ENCODE measurements around the gene SPIC. TPM values are rescaled to one million over a fixed set of nuclear protein-coding genes. Genes with fewer than 3 reads are reported as not detected.
A peak's percentile ranks its signal among the peaks of the same experiment; 100 is the strongest.

SPIC gene
- total RNA-seq, 4 donors from 2014 or later = not detected

DNA sequence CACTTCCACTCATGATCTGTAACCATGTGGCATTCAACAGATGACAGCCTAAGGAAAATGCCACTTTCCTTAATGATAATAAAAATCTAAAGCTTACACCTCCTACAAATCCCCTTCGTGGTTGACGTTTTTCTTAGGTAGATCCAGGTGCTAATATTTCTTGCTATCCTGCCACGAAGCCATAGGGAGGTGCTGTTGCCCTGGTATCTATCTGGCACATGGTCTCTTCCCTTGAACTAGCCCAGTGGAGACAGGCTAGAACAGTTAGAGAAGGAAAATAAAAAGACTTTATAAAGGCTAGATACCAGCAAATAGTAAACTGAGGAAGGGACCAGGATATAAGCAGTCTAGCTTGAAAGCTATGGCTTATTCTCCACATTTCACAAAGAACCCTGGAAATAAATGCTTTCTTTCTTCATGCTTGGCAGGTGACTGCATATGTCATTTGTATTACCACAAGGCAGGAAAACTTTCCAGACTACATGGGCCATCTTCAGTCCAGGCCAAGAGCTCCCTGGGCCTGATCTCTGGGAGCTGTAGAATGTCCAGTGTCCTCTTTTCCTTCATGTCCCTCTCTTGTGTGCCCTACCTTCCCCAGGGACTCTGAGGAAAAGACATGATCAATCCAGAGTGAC is 15.3 kb downstream of the SPIC start:
- TF ChIP-seq CTCF (IDR thresholded peaks at IDR 0.05) (peak in 2 of 4 experiments; percentile 26 to 27), EP300 (IDR thresholded peaks at IDR 0.05) (no peak), POLR2A (IDR thresholded peaks at IDR 0.05) (no peak), POLR2AphosphoS5 (IDR thresholded peaks at IDR 0.05) (no peak)

DNA sequence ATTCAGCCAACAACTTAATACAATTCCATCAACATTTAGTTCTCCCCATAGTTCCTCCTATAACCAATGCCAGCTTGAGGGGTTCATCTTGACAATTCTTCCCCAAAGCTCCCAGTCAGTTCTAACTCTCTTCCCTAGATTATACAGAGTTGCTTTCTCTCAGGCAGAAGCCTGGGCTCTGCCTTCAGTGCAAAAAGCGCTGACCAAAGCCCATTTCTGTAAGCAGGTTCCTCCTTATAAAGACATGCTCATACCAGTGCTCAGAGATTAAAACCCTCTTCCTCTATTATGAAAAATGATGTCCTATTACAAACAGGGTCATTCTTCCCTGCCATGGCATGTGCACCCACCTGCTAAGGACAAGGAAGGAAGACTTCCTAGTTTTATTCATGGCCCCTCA is 16.2 kb downstream of the SPIC start:
- no peak overlapping the region for H3K27ac ChIP-seq
- no peaks in the 10 kb centered on the region for H3K27me3 ChIP-seq
- H3K9me3 ChIP-seq = no peaks in the 10 kb centered on the region
- ATAC-seq = no peak
- no peak overlapping the region for H3K4me3 ChIP-seq
- TF ChIP-seq CTCF (IDR thresholded peaks at IDR 0.05) (no peak), EP300 (IDR thresholded peaks at IDR 0.05) (no peak), POLR2A (IDR thresholded peaks at IDR 0.05) (no peak)
- H3K4me1 ChIP-seq = no peaks in the 10 kb centered on the region
- WGBS, 2 donors (ENCODE audit: low coverage in 1 of 2) = 100% methylated on average over 1 of the region's 1 CpG; no CpG with 5 or more reads in 1 of the 2 donors
- no peaks in the 10 kb centered on the region for H3K36me3 ChIP-seq

More for the DNA sequence above, 15.3 kb downstream of the SPIC start:
- H3K4me3 ChIP-seq = no peak overlapping the region
- no peak for ATAC-seq
- H3K9me3 ChIP-seq = no peaks in the 10 kb centered on the region
- H3K4me1 ChIP-seq = peaks cover 0 to 4% (median 0%) of the 10 kb centered on the region in 3 donors
- H3K36me3 ChIP-seq = no peaks in the 10 kb centered on the region
- no peaks in the 10 kb centered on the region for H3K27me3 ChIP-seq
- H3K27ac ChIP-seq = no peak overlapping the region
- 3 to 18% methylated on average over 3 of the region's 3 CpGs for WGBS, 2 donors (ENCODE audit: low coverage in 1 of 2)

DNA sequence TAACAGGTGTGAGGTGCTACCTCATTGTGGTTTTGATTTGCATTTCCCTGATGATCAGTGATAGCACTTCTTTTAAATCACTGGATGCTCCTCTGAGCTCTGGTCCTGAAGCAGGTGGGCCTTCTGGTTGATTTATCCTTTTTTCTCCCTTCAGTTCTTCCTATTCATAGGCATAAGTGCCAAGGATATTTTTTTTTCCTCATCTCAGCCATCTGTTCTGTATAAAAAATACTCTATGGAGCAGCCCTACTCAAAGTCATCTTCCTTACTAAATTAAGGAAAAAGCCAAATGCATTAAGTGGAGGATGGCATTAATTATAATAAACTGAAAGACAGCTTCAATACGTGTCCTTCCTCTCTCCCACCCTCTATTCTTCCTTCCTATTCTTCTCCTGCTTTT is 18.4 kb downstream of the SPIC start:
- H3K4me1 ChIP-seq = peaks cover 0 to 9% (median 0%) of the 10 kb centered on the region in 3 donors
- no peak for TF ChIP-seq POLR2A (IDR thresholded peaks at IDR 0.05)
- TF ChIP-seq POLR2AphosphoS5 (IDR thresholded peaks at IDR 0.05) = no peak
- no peak for TF ChIP-seq CTCF (IDR thresholded peaks at IDR 0.05)
- no peak for TF ChIP-seq EP300 (IDR thresholded peaks at IDR 0.05)
- H3K27ac ChIP-seq = no peak overlapping the region
- H3K4me3 ChIP-seq = no peak overlapping the region
- no peak for ATAC-seq
- no peaks in the 10 kb centered on the region for H3K27me3 ChIP-seq
- no peaks in the 10 kb centered on the region for H3K9me3 ChIP-seq
- no peaks in the 10 kb centered on the region for H3K36me3 ChIP-seq
- 67% methylated on average over 1 of the region's 1 CpG for WGBS, 2 donors (ENCODE audit: low coverage in 1 of 2)

DNA sequence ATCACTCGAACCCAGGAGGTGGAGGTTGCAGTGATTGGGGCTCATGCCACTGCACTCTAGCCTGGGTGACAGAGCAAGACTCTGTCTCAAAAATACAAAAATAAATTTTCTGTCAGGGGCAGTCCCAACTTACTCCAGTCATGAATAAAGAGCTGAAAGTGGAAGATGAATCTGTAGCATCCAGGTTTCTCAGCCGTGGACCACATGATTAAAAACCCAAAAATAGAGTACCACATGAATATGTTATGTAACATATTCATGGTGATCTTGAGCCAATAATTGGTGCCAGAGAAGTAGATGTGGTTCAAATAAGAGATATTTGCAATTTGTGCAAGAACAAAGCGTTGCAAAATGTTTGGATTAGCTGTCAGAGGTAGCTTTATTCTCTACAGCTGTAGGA is 23.1 kb downstream of the SPIC start:
- ATAC-seq = peak; percentile 55
- H3K4me1 ChIP-seq = peaks cover 4 to 24% (median 6%) of the 10 kb centered on the region in 3 donors
- no peak overlapping the region for H3K4me3 ChIP-seq
- WGBS, 2 donors (ENCODE audit: low coverage in 1 of 2) = 4 to 18% methylated on average over 2 of the region's 3 CpGs
- peak overlapping the region in 1 of 4 donors; percentile 21 for H3K27ac ChIP-seq
- H3K27me3 ChIP-seq = no peaks in the 10 kb centered on the region
- no peaks in the 10 kb centered on the region for H3K9me3 ChIP-seq
- H3K36me3 ChIP-seq = no peaks in the 10 kb centered on the region
- TF ChIP-seq CTCF (IDR thresholded peaks at IDR 0.05) = no peak
- no peak for TF ChIP-seq EP300 (IDR thresholded peaks at IDR 0.05)
- no peak for TF ChIP-seq POLR2AphosphoS5 (IDR thresholded peaks at IDR 0.05)
- TF ChIP-seq POLR2A (IDR thresholded peaks at IDR 0.05) = no peak

- H3K27ac ChIP-seq = no peak overlapping the region
- no peaks in the 10 kb centered on the region for H3K27me3 ChIP-seq
- WGBS, 2 donors (ENCODE audit: low coverage in 1 of 2) = 11 to 31% methylated on average over 3 to 4 of the region's 4 CpGs
- no peak for ATAC-seq
- H3K4me3 ChIP-seq = no peak overlapping the region
- TF ChIP-seq EP300 (IDR thresholded peaks at IDR 0.05) = no peak
- no peak for TF ChIP-seq POLR2A (IDR thresholded peaks at IDR 0.05)
- TF ChIP-seq CTCF (IDR thresholded peaks at IDR 0.05) = no peak
- TF ChIP-seq POLR2AphosphoS5 (IDR thresholded peaks at IDR 0.05) = no peak
- H3K9me3 ChIP-seq = no peaks in the 10 kb centered on the region
- peaks cover 4 to 24% (median 6%) of the 10 kb centered on the region in 3 donors for H3K4me1 ChIP-seq
- no peaks in the 10 kb centered on the region for H3K36me3 ChIP-seq
These were observed 26.4 kb downstream of the SPIC start for GRCh38 chr12:101501410-101501995.

Measured in gastroesophageal sphincter (tissue), 4 donors.